GM18520 (cell line): ENCODE measurements around the gene ATRNL1.

Experiments used
- ATAC-seq: cut with Tn5 transposase; IDR thresholded peaks from one replicate; pipeline ENCODE4 v1.9.1; 2021; ENCODE audit not compliant: unreplicated experiment

Gene ATRNL1

DNA sequence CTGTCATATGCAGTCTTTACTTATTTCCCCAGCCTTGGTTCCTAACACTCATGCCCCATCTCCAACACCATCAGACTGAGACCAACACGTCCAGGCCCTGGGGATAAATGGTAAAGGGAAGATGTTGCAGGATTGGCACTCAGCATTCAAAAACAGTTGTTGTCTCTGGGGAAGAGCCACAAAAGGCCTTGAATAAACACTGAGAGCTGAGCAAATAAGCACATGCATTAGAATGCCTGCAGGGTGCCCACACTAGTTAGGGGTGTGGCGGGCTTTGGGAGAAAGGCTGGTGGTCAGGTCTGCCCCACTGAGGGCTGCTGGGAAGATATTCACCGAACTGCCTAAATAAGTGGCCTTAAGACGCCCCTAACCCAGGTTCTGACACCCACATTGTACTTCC, 788.9 kb downstream of the ATRNL1 start:
- ATAC-seq, result no peak

DNA sequence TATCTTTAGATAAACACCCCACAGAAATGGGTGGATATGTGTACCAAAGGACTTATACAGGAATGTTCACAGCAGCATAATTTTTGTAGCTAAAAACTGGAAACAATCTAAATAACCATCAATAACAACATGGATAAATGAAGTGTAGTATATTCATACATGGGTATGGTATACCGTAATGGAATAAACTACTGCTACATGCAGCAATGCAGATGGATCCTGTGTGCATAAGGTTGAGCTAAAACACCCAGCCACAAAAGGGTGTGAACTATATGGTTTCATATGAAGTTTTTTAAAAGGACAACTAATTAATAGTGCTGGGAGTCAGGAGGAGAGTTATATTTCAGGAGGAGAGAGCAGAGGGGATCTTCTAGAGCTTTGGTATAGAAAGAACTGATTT, 790.2 kb downstream of the ATRNL1 start:
- no peak for ATAC-seq

DNA sequence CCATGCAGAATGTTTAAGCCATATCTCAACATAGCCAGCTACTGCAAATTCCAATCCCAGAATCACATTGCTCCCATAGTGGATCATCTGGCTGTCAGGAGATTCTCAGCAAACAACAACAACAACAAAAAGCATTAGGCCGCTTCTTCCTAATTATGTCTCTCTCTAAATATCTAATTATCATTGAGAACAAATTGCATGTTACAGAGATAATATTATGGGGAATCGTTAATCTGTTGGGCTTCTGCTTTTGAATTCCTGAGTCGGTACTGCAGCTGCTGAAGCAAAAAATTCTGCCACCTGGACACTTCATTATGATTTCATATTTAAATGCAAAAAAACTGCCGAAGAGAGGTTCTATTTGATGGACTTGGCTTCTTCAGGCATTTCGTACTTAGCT, 791.2 kb downstream of the ATRNL1 start:
- no peak for ATAC-seq

DNA sequence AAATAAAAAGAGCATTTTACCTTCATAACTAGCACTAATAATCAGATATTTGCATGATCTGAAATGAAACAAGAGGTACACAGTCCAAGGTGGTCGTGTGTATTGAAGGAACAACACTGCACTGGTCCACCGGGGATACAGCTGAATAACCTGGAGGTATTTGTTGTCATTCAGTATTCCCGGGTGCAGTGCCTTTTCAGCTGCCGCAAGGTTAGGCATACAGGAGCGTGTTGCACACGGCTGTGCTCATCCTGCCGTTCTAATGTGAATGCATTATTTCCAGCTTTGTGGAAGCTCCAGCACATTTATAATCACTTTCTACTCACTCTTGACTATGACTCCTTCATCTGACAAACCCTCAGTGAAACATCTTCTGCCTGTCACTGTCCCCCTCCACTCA, 802.0 kb downstream of the ATRNL1 start:
- no peak for ATAC-seq

DNA sequence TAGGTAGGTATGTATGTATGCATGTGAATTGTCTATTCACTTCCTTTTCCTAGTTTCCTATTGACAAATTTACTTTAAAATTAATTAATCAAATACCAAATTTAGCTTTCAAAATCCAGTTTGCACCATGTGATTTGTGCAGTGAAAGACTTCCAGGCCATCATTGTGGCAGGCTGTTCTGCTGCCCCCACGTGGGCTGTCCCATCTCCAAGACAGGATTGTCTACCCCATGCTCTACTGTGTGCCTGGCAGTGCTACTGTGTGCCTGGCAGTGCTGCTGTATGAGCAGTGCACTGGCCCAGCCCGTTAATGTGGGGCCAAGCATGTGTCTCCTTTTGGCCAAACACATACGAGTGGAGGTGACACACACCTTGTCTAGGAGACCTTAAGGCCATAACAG, 805.1 kb downstream of the ATRNL1 start:
- ATAC-seq, result no peak

DNA sequence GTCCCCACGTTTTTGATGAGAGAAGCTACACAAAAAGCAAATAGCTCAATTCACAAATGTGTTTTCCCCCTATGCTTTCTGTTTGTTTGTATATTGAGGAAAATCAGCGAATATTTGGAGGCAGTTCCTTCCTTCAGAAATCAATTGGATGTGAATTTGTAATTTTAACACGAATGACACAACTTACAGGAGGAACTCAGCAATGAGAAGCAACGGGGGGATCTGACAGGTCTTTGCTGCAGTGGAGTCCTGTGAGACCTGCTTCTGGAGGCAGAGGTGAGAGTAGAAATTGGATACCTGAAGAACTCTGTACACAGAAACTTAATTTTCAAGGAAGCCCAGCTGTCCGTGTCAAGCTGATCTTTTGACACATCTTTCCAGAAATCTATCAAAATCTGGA, 809.4 kb downstream of the ATRNL1 start:
- no peak for ATAC-seq

DNA sequence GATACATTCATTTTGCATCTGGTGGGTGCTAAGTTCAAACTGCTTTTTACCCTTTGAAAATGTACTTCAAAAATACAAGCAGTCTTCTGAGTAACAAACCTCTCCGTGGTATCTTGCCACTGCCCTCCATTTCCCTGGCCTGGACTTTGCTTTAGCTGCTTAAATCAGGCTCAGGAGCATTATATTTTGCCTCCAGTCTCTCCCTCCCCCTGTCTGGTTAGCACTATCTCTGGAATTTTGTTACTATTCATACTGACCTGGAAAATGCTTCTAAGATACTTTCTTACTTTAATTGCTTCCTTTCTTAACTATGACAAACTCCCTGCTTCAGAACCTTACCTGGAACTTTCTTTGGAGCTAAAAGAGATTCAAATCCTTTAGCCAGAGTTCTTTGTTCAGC, 810.0 kb downstream of the ATRNL1 start:
- ATAC-seq, result no peak

DNA sequence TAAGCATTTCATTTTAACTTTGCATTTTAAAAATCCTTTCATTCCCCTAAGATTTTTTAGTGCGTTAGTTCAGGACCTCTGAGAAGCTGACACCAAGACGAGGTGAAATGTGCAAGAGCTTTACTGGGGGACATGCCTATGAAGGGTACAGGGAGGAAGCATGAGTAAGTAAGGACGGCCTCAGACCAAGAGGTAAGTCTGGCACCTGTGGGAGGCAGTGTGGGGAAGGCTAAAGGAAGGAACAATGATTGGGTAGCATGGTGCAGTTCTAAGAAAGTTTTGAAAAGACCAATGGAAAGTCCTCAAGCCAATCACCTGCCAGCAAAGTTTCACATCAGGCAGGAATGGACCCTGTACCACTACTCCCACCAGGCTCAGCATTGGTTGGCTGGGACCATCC, 810.7 kb downstream of the ATRNL1 start:
- ATAC-seq, result no peak

DNA sequence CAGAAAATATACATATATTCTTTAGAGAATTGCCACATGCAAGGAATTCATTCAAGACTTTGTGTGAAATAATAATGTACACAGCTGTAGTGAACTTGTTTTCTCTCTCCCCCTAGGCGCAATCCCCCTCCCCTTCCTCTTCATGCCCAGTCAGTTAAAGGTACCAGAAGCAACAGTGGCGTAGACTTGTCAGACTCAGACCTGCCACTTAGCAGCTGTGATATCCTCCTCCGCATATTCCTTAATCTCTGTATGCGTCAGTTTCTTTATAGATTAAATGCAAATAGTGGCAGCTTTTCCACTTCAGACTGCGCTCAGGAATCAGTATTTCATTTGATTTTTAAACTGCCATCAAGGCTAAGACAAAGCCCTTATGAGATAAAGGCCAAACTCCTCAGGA, 815.9 kb downstream of the ATRNL1 start:
- no peak for ATAC-seq

DNA sequence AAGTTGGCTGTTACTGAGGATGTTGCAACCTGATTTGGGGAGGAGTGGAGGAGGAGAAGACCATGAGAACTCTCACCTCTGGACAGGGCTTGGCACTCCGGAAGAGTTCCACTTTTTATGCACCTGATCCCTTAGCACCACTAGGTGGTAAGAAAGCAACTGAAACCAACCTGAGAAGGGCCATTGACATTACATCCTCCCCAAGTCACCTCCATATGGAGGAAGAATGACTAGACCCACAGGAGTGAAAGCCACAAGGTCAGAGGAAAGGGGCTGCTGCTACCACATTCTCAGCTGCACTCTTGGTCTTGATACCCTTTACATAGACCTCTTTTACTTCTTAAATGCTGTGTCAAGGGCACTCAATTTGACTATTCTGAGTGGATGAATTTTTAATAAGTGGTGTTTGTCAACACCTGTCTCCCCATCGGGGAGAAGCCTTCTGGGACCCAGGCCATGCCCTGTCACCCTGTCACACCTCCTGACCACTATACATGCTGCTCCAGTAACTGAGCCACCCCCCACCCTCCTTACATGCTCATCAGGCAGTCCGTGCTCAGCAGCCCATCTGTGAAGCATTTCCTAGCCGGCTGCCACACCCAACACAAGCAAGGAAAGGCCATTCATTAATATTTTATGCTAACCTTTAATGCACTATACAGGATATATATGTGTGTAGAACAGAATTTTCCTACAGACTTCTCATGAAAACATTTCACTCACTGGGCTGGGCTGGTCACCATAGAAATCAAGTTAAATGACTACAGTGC, 817.0 kb downstream of the ATRNL1 start:
- ATAC-seq, result no peak

DNA sequence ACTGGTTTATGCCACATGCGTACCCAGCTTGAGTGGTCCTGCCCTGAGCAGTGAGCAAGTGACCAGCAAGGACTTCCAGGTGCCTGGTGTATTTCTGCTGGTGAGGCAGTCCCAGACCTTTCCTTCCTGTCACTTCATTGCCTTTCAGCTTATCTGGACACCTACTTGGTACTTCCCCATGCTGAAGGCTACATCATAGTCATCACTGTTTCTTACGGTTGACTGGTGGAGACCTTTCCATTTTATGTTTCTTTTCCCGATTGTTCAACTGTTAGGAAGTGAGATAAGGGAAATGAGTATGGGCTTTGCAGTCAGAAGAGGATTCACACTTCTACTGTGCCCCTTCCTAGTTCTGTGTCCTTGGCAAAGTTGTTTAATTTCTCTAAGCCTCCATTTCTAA, 821.3 kb downstream of the ATRNL1 start:
- no peak for ATAC-seq

DNA sequence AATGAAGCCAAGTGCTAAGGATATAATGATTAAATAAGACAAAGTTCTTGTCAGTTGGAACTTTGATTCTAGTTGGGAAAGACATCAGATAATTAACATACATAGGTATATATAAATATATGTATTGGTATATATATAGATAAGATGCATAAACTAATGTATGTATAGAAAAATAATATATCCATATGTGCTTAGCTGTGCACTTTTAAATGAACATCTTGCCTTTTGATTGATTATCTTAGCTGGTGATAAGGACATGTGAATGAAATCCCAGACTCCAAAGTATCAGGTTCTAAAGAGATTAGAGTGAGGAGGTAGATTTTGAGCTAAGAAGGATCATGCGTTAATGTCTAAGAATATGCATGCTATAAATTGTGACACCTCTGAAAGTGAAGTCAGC, 822.3 kb downstream of the ATRNL1 start:
- no peak for ATAC-seq

DNA sequence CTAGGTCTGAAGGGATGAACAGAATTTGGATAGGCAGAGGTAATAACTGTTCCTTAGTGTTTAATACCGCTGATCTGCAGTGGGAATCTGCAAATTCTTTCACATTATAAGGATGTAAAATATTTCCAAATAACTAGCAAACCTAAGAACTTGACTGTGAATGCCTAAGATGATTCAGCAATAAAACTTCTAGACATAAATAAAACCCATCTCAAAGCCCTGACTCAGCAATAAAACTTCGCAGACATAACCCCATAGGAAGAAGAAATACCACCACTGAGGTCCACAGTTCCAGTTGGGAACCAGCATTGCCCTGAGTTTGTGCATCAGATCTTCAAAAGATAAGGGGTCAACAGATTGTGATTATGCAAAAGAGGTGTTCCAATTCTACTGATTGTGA, 825.6 kb downstream of the ATRNL1 start:
- ATAC-seq, result no peak

DNA sequence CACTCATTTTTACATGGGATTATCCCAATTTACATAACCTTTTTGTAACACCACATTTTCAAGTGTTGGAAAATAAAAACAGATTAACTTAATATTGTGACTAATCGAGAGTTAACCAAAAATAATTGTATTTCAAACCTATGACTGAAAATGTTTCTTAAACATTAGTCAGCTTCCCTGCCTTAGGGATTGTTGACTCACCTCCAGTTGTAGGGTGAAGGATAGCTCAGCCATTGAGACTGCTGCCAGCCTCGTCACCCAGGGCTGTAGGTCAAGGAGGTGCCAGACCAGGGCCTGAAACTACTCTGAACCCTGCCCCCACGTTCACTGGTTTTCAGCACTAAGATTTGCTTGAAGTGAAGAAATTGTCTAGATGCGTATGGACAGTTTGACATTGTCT, 828.6 kb downstream of the ATRNL1 start:
- no peak for ATAC-seq

DNA sequence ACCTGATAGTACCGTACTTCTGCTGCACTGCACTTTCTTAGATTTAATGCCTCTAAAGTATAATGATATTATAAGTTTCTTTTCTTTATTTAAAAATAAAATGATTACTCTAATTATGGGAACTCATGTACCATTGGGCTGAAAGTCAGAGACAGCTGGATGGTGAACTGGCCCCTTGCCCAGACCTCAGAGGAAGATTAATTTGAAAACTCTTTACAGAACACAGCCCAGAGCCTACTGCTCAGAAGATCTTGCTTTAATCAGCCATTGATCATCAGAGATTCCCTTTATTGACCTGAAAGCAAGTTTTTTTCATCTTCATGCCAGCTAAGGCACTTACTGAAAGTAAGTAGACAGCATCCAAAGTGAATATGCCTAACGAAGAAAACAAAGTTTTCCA, 838.1 kb downstream of the ATRNL1 start:
- no peak for ATAC-seq

DNA sequence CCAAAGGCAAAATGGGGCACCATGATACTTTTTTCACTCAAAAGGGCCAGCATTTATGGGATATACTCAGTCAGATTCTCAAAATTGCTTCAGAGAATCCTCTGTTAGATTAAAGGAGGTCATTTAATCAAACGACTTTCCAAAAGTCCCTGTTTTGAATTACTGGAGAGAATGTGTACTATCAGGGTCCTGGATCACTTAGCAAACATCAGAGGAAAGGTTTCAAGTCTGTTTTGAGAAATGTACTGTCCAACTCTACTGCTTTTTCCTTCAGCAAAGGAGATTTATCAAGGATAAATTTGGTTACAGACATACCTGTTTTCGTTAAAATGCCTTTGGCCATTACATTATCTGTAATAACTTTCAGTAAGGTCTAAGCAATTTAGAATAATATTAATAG, 838.9 kb downstream of the ATRNL1 start:
- ATAC-seq, result no peak

DNA sequence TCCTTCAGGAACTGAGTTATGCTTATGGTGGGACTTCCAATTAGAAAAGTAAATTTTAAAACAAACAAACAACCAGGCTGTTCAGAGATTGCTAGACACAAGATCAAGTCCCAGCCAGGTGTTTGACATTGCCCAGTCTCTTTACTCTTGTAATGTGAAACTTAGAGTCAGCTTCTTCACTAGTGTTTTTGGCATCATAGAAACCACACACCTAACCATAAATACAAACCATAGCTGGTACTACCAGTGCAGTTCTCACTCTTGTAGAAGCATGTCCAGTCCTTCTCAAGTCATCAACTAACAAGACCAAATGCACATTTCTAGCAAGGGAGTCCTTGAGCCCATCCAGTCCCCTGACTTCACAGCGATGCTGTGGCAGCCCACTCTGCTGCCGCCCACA, 839.9 kb downstream of the ATRNL1 start:
- ATAC-seq, result no peak

DNA sequence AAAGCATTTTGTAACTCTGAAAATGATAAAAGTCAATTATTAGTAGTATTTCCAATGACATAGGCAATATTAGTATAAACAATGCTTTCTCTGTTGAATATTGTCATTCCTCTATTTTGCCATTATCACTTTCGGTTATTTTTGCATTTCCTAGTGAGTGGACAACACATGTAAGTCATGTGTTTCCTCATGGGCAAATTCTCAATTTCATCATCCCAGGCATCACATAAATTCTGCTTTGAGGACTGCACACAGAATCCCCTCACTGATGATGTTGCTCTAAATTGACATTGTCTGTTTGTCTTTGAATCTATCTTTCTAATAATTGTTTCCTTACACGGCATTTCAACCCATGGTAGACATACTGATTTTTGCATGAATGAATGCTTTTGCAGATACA, 842.6 kb downstream of the ATRNL1 start:
- ATAC-seq, result no peak

DNA sequence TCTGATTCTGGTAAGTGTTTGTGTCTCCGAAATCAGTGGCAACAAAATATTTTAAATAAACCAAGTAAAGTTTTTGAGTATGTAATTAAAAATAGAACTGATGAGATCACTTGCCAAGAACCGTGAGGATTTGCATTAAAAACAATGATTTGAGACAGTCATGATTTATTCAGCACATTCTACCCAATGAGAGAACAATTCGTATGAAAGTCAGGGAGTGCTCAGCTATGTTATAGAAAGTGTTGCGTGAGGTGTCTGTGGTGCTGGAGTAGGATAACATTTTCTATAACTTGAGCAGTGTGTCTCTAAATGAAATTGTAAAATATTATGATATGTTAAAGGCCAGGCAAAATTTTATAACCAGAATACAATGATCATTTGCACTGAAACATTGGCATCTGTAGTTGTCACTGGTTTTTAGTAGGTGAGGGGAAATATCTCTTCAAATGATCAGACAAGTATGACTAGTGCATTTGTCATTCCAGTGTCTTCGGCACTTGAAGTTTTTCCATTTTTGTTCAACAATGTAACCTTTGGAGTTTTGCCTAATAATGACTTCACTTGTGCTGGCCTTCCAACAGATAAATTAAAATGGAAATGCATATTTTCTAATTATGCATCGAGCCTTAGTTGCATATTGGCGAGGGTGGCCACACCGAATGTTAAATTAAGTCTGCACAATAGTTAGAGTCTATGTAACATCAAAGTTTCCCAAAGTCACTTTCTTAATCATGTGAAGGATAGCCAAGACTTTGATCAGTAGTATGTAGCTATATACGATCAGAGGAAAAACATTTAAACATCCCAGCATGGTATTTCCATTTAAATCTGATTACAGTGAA, 844.0 kb downstream of the ATRNL1 start:
- ATAC-seq, result no peak

DNA sequence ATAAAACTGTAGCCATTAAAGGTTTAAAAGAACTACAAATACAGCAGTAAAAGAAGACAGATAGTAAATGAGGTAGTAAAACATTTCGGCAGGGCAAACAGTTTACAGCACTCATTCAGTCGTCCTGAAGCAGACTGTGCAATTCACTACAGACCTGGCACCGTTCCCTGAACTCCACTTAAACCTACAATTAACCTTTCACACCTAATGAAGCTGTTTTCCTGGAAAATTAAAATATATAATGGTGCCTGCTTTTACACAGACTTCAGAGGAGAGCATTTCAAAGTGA, 844.5 kb downstream of the ATRNL1 start:
- no peak for ATAC-seq

DNA sequence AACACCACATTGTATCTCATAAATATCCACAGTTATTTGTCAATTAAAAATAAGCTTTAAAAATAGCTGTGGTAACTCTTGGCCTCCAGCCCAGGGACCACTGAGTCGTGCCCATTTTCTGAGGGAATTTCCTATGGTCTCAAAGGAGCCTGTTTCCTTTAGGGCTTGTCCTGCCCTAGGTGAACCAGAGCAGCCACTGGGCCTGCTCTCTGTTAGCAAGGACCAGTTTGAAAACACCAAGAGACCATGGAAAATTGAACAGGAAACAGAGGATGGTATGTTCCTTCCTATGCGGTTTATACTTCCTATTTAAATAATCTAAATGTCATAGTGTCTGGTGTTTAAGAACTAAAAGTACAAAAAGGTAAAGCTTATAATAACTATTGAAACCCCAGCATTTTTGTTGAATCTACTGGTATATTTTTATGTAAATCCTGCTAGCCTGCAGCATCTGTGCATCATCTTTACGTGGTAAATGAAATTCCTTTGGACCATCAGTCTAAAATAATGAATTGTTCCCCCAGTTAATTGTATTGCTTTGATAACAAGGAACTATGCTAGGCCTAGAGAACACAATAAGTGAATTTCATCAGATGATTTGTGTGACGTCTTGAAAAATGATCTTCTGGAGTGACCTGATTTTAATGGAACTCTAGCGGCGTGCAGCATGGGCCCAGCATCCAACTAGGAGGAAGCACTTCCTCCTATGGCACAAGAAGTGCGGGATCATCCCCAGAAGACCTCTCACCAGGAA, 846.1 kb downstream of the ATRNL1 start:
- no peak for ATAC-seq

DNA sequence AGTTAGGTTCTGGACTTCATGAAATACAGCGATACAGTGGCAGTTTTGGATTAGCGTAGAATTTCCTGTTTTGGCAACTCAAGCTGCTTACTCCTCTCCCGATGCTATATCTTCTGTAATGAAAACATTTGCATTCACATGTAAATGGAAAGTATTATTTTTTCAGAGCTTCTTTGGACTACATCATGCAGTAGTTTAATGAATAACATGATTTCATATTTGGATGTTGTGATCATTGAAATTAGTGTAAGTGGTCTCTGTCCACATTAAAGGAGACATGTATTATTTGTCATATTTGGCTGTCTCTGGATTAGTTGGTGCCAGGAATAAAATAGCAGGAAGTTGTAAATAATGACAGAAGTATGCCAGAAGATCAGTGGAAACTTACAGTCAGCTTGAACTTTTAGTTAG, 848.2 kb downstream of the ATRNL1 start:
- no peak for ATAC-seq
